Activated CD4-positive, CD25-positive, alpha-beta regulatory T cell (primary cell): ENCODE results near the gene LBHD1.
"Not testable (repeated sequence)": the region's sequence is repeated elsewhere in the genome, so short reads cannot be mapped to it uniquely, and the experiment has no call there.

ENCODE experiments used
- DNase-seq, 4 experiments: peaks; one replicate each; lab custom pipeline; 2025; lab: John Stamatoyannopoulos, UW

LBHD1 gene

DNA sequence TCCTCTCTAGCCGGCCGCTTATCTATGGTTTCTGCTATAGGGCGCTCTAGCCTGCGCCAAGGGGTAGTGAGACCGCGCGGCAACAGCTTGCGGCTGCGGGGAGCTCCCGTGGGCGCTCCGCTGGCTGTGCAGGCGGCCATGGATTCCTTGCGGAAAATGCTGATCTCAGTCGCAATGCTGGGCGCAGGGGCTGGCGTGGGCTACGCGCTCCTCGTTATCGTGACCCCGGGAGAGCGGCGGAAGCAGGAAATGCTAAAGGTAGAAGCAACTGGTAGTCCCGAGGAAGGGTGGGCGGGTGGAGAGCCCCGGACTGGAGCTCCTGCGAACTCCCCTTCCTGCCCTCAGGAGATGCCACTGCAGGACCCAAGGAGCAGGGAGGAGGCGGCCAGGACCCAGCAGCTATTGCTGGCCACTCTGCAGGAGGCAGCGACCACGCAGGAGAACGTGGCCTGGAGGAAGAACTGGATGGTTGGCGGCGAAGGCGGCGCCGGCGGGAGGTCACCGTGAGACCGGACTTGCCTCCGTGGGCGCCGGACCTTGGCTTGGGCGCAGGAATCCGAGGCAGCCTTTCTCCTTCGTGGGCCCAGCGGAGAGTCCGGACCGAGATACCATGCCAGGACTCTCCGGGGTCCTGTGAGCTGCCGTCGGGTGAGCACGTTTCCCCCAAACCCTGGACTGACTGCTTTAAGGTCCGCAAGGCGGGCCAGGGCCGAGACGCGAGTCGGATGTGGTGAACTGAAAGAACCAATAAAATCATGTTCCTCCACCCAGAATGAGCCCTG lies at the start of gene LBHD1, which contains the start of gene UQCC3:
Gene LBHD1, minus strand, starts transcription at position 660 of the 782 bp plus-strand sequence. CDS start 2,236 bp downstream, outside the sequence.
Gene UQCC3, plus strand, starts transcription at position 66 of the 782 bp plus-strand sequence. Its CDS starts 73 bp downstream, at position 139.
- peak; percentile 38 to 60 (median 43) for DNase-seq

DNA sequence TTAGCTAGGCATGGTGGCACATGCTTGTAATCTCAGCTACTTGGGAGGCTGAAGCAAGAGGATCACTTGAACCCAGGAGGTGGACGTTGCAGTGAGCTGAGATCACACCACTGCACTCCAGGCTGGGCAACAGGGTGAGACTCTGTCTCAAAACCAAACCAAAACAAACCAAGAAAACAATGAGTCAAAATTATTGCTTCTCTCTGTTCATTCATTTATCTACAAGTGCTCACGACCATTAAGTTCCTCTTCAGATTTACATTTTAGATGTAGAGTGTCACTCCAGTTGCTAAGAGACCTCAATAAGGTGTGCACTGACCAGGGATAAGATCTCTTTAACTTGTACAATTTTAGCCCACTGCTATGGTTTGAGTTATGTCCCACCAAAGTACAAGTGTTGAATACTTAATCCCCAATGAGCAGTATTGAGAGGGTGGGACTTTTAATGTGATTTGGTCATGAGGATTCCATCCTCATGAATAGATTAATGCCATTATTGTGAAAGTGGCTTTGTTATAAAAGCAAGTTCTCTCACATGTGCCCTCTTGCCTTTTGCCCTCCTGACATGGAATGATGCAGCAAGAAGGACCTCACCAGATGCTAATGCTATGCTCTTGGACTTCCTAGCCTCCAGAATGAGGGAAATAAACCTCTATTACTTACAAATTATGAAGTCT lies 47.4 kb upstream of the LBHD1 start:
- DNase-seq: no peak

DNA sequence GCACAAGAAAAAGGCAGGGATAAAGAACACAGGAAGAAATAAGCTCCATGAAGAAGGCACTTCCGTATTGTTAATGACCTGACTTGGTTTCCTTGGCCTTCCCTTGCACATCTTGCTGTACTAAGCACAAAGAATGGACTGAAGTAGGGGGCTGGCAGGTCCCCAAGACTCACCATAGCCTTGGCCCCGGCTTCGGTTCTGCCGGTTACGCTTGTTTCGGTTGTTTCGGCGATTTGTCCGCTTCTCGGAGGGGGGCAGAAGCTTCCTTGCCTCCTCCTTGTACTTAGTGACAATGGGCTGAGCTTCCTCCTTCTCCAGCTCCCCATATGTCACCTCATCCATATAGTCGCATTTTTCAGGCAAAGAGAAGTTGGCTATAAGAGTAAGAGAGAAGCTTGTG lies 44.7 kb upstream of the LBHD1 start:
- DNase-seq: no peak

GRCh38 chr11:62716206-62716605 lies 44.1 kb upstream of the LBHD1 start:
- DNase-seq: no peak

- no peak for DNase-seq
These were observed 43.4 kb upstream of the LBHD1 start for GRCh38 chr11:62715150-62716130.

DNA sequence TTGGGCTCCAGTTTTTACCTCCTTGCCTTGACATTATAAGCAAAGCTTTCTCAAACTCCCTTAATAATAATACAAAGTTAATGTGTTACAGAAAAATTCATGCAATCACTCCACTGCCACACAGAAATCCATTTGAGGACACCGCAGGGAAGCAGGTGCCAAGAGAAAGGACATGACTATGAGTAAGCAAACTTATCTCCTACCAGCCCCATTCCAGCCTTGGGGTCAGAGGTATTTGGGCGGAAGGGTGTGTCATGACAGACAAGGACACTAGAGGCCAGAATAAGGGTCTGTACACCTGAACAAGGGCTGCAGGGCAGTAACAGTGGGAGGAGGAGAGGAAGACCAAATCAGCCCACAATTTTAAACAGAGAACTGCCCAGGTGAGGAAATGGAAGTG lies 41.3 kb upstream of the LBHD1 start:
- no peak for DNase-seq

DNA sequence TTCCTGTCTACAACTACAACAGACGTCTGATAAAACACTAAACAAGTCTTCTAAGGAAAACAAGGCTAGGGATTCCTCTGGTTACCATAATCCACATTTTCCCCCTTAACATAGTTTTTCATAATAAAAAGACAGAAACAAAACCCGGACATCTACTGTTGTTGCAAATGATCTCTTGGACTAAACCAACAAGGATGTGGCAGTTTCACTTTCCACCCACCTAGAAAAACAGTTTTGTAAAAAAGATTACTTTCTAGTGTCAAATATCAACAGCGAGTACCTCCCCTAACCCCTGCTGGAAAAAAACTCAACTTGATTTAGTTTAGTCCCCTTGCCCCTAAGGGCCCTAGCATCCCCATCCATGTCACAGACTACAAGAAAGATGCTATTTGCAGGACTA lies 40.8 kb upstream of the LBHD1 start:
- DNase-seq: no peak

GRCh38 chr11:62712276-62712812 lies 40.3 kb upstream of the LBHD1 start:
- no peak for DNase-seq

- DNase-seq: no peak
These were observed 37.9 kb upstream of the LBHD1 start for GRCh38 chr11:62710001-62710345.

DNA sequence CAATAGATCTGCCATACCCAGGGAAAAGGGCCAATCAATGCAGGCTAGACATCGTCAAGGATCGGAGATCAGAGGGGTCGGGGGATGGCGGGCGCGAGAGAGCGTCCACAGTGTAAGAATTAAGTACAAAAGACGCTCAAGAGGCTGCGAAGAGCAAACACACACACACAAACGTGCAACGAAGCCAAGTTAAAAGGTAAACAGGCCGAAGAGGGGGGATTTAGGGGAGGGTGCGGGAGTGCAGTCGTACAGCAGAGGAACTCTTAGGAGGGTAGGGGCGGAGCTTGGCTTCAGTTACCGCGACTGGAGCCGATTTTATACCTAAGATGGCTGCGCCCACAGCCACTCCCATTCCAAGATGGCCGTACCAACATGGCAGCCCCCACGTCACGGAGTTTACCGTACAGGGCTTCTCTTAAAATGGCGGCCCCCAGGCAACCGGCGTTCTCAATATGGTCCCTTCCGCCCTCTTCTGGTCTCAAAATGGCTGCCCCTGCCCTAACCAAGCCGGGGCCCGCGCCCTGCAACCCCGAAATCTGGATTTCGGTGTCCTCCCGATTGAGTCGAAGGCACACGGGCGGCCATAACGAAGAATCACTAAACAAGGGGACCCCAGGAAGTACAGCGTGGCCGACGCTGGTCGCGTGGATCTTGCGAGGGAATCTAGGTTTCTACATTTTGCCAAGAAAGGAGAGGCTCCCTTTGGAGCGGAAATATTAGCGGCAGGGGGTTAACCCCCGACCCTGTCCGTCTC lies 37.4 kb upstream of the LBHD1 start:
- peak; percentile 83 to 93 (median 88) for DNase-seq

DNA sequence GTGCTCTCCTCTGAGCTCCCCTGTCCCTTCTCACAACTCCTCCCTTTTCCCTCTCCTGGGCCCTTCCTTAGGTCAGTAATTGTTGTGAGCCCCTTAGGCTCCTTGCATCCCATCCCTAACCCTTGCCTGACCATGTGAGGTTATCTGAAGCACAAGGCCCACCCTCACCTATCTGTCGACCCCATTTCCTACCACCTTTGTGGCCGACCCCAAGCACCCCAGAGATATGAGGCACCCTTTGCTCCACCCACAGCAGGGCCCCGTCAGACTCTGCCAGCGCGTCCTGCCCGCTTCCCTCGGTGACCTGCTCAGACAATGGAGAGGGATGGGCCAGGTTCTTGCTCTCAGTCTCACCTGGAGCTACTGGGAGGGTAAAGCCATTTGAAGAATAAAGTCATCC lies 36.7 kb upstream of the LBHD1 start:
- peak in 2 of 4 experiments; percentile 21 to 31 for DNase-seq

GRCh38 chr11:62708392-62708791 lies 36.3 kb upstream of the LBHD1 start:
- DNase-seq: no peak

DNA sequence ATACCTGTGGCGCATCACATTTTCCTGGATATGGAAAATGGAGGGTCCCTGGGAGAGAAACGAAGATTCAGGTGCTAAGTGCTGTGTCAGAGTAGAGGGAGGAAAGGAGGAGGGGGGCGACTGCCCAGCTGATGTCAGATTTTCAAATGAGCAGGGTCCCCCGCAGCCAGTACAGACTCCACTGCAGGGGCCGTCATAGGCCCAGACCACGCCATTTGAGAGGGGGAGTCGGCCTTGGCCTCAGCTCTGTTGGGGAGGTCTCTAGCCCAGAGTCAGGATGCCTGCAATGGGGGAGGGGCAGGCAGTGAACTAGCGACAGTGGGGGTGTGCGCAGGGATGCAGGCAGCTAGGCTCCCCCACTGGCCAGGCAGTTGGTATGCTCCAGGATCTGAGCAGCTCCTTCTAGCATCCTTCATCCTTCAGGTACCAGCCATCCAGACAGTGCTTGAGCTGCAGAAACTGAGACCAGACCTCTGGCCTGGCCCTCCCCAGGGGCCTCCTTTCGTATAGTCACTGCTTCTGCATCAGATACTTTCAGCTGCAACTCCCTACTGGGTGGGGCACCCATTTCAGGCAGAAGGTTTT lies 35.3 kb upstream of the LBHD1 start, which contains the start of the genes BSCL2 and GNG3:
Gene BSCL2, minus strand, starts transcription at position 148 of the 585 bp plus-strand sequence. CDS start 229 bp downstream, outside the sequence.
Gene GNG3, plus strand, starts transcription at position 400 of the 585 bp plus-strand sequence. CDS start 620 bp downstream, outside the sequence.
- no peak for DNase-seq

- DNase-seq: no peak
These were observed 34.8 kb upstream of the LBHD1 start for GRCh38 chr11:62706850-62707247.

DNA sequence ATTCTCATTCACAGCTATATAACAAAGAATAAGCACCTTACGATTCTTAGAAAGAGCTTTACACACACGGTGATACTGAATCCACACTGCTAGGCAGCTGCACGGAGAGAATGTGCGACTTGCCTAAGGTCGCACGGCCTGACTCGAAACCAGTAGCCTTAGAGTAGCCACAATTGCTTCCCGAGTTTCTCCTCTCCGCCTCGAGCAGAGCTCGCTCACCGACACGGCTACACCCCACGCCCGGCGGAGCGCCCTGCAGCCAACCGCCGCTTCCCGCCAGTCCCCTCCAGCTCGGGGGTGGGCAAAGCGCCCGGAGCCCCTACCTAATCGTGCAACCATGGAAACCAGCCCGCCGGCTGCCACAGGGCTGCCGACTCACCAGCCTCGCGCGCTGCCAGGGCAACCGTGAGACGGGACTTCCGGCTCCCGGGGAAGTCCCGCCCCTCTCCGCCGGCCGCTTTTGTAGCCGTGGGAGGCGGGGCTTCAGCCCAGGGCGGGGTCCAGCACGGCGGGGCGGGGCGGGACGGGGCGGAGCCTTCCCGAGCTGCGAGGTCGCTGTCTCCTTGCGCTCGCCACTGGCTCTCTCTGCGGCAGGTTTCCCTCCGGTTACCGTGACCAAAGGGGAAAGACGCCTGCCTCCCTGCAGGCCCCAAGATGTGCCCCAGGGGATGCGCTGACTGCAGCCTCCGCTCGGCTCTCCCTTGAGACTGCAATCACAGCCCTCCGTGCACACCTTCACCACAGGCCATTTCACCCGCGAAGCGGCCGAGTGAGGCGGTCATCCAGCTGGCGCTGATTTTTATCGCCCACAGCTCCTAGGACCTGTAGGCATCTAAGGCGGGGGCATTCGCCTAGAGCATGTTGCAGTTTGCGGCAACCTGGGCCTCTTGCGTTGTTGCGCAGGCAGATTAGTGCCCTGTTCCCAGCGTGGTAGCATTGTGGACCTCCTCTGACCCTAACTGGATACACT lies 34.1 kb upstream of the LBHD1 start:
- DNase-seq: peak; percentile 87 to 92 (median 91)

DNA sequence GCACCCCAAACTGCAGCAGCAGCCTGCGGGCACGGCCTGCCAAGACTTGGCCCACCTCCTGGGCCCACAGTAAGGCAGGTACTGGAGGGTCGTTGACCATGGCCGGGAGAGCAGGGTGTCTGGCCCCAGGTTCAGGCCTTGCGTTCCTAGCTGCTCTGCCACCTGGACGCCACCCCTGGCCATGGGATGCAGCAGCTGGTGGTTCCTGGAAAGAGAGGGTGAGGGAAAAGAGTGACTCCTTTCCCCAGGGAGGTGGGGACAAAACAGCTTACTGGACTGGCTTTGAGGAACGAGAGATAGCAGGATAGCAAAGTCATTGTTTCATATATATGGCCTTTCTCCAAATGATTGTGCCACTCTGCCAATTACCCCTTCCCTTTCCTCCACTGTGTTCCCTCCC lies 33.3 kb upstream of the LBHD1 start:
- DNase-seq: no peak

GRCh38 chr11:62703921-62704320 lies 31.9 kb upstream of the LBHD1 start:
- not testable (repeated sequence) for DNase-seq

DNA sequence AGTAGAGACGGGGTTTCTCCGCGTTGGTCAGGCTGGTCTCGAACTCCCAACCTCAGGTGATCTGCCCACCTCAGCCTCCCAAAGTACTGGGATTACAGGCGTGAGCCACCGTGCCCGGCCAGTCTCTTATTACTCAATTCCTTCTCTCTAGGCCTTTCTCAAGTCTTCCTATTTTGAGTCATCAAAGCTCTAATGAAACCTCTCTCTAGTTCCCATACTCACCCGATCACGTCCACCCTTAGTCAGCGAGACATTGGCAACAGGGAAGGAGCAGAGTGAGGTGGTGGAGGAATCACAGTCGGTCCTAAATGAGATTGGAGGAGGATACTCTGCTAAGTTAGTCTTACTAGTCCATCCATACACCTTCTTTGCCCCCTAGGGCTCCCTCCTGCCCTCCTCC lies 30.2 kb upstream of the LBHD1 start:
- DNase-seq: no peak

DNA sequence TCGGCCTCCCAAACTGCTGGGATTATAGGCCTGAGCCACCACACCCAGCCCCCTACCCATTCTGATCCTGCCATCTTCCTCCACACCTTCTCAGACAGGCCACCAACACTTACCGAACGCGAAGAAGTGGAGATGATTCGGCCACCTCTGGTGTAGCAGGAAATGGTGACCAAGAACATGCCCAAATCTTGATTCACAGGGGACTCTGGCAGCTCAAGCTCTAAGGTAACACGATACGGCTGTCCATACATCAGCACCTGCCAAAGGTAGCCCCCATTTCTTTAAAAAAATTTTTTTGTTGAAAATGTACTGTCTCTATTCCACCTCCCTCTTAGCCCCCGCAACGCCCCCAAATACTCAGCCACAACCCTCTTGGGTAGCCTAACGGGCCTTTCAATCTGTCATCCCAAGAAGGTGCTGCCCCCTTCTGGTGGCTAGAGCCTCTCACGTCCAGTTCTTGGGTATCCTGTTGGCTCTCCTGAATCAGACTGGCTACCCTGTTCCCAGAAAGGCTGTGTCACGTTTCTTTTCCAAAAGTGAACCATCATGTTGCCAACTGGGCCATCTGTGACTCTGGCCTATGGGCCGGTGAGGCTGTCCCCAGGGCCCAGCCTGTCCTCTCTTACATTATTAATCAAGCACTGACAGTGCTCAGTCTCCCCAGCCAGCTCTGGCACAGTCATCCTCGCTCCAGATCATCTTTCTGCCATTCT lies 22.5 kb upstream of the LBHD1 start:
- peak; percentile 52 to 61 (median 56) for DNase-seq
